Spleen (tissue), 11 donors: ENCODE data around the gene TBC1D10B. TPM values are rescaled to one million over a fixed set of nuclear protein-coding genes. Genes with fewer than 3 reads are reported as not detected.

ENCODE experiments used
- DNase-seq: peaks from one replicate; pipeline ENCODE4 v3.0.0-alpha.2; 2020
- H3K27ac ChIP-seq, 8 donors: fragments of 200-600 bp; sonication (generic) in 7 of 8; 1 replicate in 4 of 8; 2 replicates in 4 of 8; pipeline versions ENCODE4 v1.5.0 to v1.8.0; 2016 to 2021; ENCODE audit warnings: inconsistent platforms in 4 of 8, mild to moderate bottlenecking in 4 of 8, moderate library complexity in 1 of 8
- H3K27me3 ChIP-seq, 7 donors: fragments of 200-600 bp; sonication (generic) in 6 of 7; replicated peaks in 1 of 7; 1 replicate in 4 of 7; 2 replicates in 3 of 7; pipeline versions ENCODE4 v1.5.0 to v1.8.0; 2016 to 2021; ENCODE audit warnings: inconsistent platforms in 3 of 7, mild to moderate bottlenecking in 1 of 7
- H3K36me3 ChIP-seq, 6 donors: fragments of 200-600 bp; sonication (generic) in 5 of 6; 1 replicate in 4 of 6; 2 replicates in 2 of 6; pipeline versions ENCODE4 v1.5.0 to v1.8.0; 2016 to 2021; ENCODE audit warnings: inconsistent platforms in 2 of 6
- H3K4me1 ChIP-seq, 6 donors: fragments of 200-600 bp; sonication (generic) in 5 of 6; 1 replicate in 3 of 6; 2 replicates in 3 of 6; pipeline versions ENCODE4 v1.5.0 to v1.8.0; 2016 to 2021; ENCODE audit warnings: inconsistent platforms in 3 of 6
- H3K4me3 ChIP-seq, 8 donors: fragments of 200-600 bp; sonication (generic) in 7 of 8; 1 replicate in 4 of 8; 2 replicates in 4 of 8; pipeline versions ENCODE4 v1.5.0 to v1.8.0; 2016 to 2021; ENCODE audit warnings: inconsistent platforms in 4 of 8, mild to moderate bottlenecking in 4 of 8, moderate library complexity in 2 of 8
- H3K9me3 ChIP-seq, 8 donors: fragments of 200-600 bp; sonication (generic) in 7 of 8; 1 replicate in 4 of 8; 2 replicates in 4 of 8; pipeline versions ENCODE4 v1.5.0 to v1.8.0; 2016 to 2021; ENCODE audit warnings: inconsistent platforms in 4 of 8
- CTCF ChIP-seq, 11 experiments: fragments of 200-600 bp in 7 of 11; fragments of 450-650 bp in 4 of 11; sonication (generic) in 4 of 11; IDR thresholded peaks in 8 of 11; conservative IDR thresholded peaks in 3 of 11; 1 replicate in 7 of 11; 2 replicates in 4 of 11; pipeline versions ENCODE4 v1.4.0 to v1.8.0; 2016 to 2021; ENCODE audit warnings: antibody characterized with exemption in 11 of 11, inconsistent platforms in 4 of 11, mild to moderate bottlenecking in 1 of 11
- POLR2A ChIP-seq, 3 donors: fragments of 450-650 bp; IDR thresholded peaks; one replicate each; pipeline ENCODE4 v1.5.1; 2017; ENCODE audit warnings: antibody characterized with exemption in 3 of 3, mild to moderate bottlenecking in 1 of 3
- POLR2AphosphoS5 ChIP-seq, 3 donors: sonication (generic); formaldehyde crosslinking; IDR thresholded peaks; one replicate each; pipeline ENCODE4 v1.5.1; 2017; ENCODE audit warnings: antibody characterized with exemption in 3 of 3
- WGBS, 5 donors: extraction: QIAGEN DNeasy Blood & Tissue Kit in 3 of 5; methylation state at CpG; one replicate each; pipeline versions ENCODE4 v1.1.5 to v1.1.7; 2013 to 2018; 5-methylcytosine and 5-hydroxymethylcytosine counted together
- intact Hi-C: fragments of 100-400 bp; cut with DNase I; formaldehyde crosslinking; loops from one replicate; pipeline ENCODE4 v1.15.0; 2023; ENCODE audit warnings: low total_unique reads
- polyA plus RNA-seq, 3 donors: library from polyadenylated mRNA; stranded (reverse); fragments of 200-250 nt; gene quantifications; one replicate each; pipeline ENCODE4 v1.2.1, GENCODE V29; 2013
- total RNA-seq, 7 donors: library from RNA; depleted of rRNA in 3 of 7; stranded (reverse); fragments of >200 nt in 3 of 7; fragmentation: NEBNext Ultra II Directional in 4 of 7; extraction: Animal tissue kit (Norgen Biotek cat#: 25700) in 4 of 7; gene quantifications; one replicate each; pipeline versions ENCODE4 v1.1.0 to v1.2.1, GENCODE V29; 2016 to 2021
- donor health status: healthy with polysubstance abuse.
- donor health status: DM: no; HTN: no; CAD: no; lungs with moderate emphysema.
- donor health status: DM: no; HTN: no; CAD: no.
- donor health status: Bipolar disorder and iron deficiency.
- donor health status: healthy.
- donor health status: DM: no; HTN: no; CAD: no.
- donor health status: DM: yes; HTN: yes; CAD: no.

Gene TBC1D10B
- total and polyA plus RNA-seq, 10 donors, result 17.3 to 50.4 (median 40.3) TPM

- TF ChIP-seq CTCF (IDR thresholded peaks at IDR 0.05 in 8 of 11, conservative IDR thresholded peaks at IDR 0.05 in 3 of 11) (no peak), POLR2A (IDR thresholded peaks at IDR 0.05) (no peak), POLR2AphosphoS5 (IDR thresholded peaks at IDR 0.05) (no peak)
- 1 to 3% (median 2%) methylated on average over 19 to 36 of the region's 36 CpGs for WGBS, 5 donors
- Histone ChIP-seq H3K4me3 (peak overlapping the region; percentile 75 to 98 (median 86)), H3K36me3 (peaks cover 0 to 77% (median 60%) of the 10 kb centered on the region in 6 donors), H3K27ac (peak overlapping the region; percentile 85 to 98 (median 94)), H3K27me3 (no peaks in the 10 kb centered on the region), H3K9me3 (no peaks in the 10 kb centered on the region), H3K4me1 (peaks cover 19 to 81% (median 60%) of the 10 kb centered on the region in 6 donors)
- peak; percentile 78 for DNase-seq
- intact Hi-C loops, result loop anchor here (5.0 kb wide), 1 partner anchor 48 kb away; no protein-coding TSS in a partner anchor
Observed at GRCh38 chr16:30354423-30355143, 15.7 kb downstream of the TBC1D10B start.

- intact Hi-C loops, result loop anchor here (5.0 kb wide), 1 partner anchor 49 kb away; no protein-coding TSS in a partner anchor
- peak overlapping the region in 7 of 8 donors; percentile 77 to 98 (median 88) for H3K4me3 ChIP-seq
- H3K9me3 ChIP-seq, result no peaks in the 10 kb centered on the region
- WGBS, 5 donors, result 90 to 96% (median 91%) methylated on average over 18 to 23 of the region's 23 CpGs
- TF ChIP-seq CTCF (IDR thresholded peaks at IDR 0.05 in 8 of 11, conservative IDR thresholded peaks at IDR 0.05 in 3 of 11) (no peak), POLR2AphosphoS5 (IDR thresholded peaks at IDR 0.05) (no peak), POLR2A (IDR thresholded peaks at IDR 0.05) (no peak)
- peak; percentile 74 for DNase-seq
- H3K27ac ChIP-seq, result peak overlapping the region in 5 of 8 donors; percentile 93 to 98 (median 94)
- H3K36me3 ChIP-seq, result peaks cover 0 to 72% (median 50%) of the 10 kb centered on the region in 6 donors
- peaks cover 22 to 91% (median 66%) of the 10 kb centered on the region in 6 donors for H3K4me1 ChIP-seq
- no peaks in the 10 kb centered on the region for H3K27me3 ChIP-seq
Observed at GRCh38 chr16:30353438-30354129, 16.7 kb downstream of the TBC1D10B start.

GRCh38 chr16:30352488-30353401 is 17.5 kb downstream of the TBC1D10B start:
- Histone ChIP-seq H3K27me3 (no peaks in the 10 kb centered on the region), H3K9me3 (no peaks in the 10 kb centered on the region), H3K36me3 (peaks cover 0 to 65% (median 42%) of the 10 kb centered on the region in 6 donors), H3K4me3 (no peak overlapping the region), H3K27ac (peak overlapping the region in 5 of 8 donors; percentile 2 to 98 (median 93)), H3K4me1 (peaks cover 22 to 86% (median 66%) of the 10 kb centered on the region in 6 donors)
- 88 to 93% (median 88%) methylated on average over 14 of the region's 14 CpGs for WGBS, 5 donors
- intact Hi-C loops, result loop anchor here (5.0 kb wide), 1 partner anchor 50 kb away; no protein-coding TSS in a partner anchor
- DNase-seq, result peak; percentile 40
- no peak for TF ChIP-seq POLR2AphosphoS5 (IDR thresholded peaks at IDR 0.05)
- no peak for TF ChIP-seq POLR2A (IDR thresholded peaks at IDR 0.05)
- TF ChIP-seq CTCF (IDR thresholded peaks at IDR 0.05 in 8 of 11, conservative IDR thresholded peaks at IDR 0.05 in 3 of 11), result peak in 1 of 11 experiments; percentile 6
